ENCODE data around the gene SGCA.

- TF ChIP-seq, protein P1, sequence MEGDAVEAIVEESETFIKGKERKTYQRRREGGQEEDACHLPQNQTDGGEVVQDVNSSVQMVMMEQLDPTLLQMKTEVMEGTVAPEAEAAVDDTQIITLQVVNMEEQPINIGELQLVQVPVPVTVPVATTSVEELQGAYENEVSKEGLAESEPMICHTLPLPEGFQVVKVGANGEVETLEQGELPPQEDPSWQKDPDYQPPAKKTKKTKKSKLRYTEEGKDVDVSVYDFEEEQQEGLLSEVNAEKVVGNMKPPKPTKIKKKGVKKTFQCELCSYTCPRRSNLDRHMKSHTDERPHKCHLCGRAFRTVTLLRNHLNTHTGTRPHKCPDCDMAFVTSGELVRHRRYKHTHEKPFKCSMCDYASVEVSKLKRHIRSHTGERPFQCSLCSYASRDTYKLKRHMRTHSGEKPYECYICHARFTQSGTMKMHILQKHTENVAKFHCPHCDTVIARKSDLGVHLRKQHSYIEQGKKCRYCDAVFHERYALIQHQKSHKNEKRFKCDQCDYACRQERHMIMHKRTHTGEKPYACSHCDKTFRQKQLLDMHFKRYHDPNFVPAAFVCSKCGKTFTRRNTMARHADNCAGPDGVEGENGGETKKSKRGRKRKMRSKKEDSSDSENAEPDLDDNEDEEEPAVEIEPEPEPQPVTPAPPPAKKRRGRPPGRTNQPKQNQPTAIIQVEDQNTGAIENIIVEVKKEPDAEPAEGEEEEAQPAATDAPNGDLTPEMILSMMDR (tag by site-specific recombination; IDR thresholded peaks at IDR 0.05), result no peak; the same call in 1 of the 2 replicates
- TF ChIP-seq ZNF335 (tag by site-specific recombination; conservative IDR thresholded peaks at IDR 0.05), result no peak
- TF ChIP-seq ZNF561 (tag by site-specific recombination; IDR thresholded peaks at IDR 0.05; ENCODE audit: borderline replicate concordance), result peak; percentile 43; the same call in 1 of the 2 replicates
- TF ChIP-seq ZNF274 (IDR thresholded peaks at IDR 0.05; ENCODE audit: low read length), result no peak
- no peak for TF ChIP-seq ZNF274 (tag by site-specific recombination; IDR thresholded peaks at IDR 0.05; ENCODE audit: borderline replicate concordance)
- 0 out of 2 replicates have a peak, but pooled peaks have one; percentile 17 for TF ChIP-seq ZNF146 (tag by site-specific recombination; IDR thresholded peaks at IDR 0.05)
- TF ChIP-seq ZNF791 (tag by site-specific recombination; IDR thresholded peaks at IDR 0.05), result no peak
- TF ChIP-seq, protein P2, sequence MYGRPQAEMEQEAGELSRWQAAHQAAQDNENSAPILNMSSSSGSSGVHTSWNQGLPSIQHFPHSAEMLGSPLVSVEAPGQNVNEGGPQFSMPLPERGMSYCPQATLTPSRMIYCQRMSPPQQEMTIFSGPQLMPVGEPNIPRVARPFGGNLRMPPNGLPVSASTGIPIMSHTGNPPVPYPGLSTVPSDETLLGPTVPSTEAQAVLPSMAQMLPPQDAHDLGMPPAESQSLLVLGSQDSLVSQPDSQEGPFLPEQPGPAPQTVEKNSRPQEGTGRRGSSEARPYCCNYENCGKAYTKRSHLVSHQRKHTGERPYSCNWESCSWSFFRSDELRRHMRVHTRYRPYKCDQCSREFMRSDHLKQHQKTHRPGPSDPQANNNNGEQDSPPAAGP (tag by site-specific recombination; IDR thresholded peaks at IDR 0.05), result peak; percentile 80
- peak; percentile 69 for TF ChIP-seq ZNF24 (tag by site-specific recombination; IDR thresholded peaks at IDR 0.05)
- TF ChIP-seq ZNF324 (tag by site-specific recombination; IDR thresholded peaks at IDR 0.05), result peak; percentile 95
- TF ChIP-seq ZSCAN18 (tag by site-specific recombination; IDR thresholded peaks at IDR 0.05), result no peak
- TF ChIP-seq ZBTB8A (tag by site-specific recombination; IDR thresholded peaks at IDR 0.05), result no peak; the same call in none of the 2 replicates
- peak; percentile 51 for TF ChIP-seq ZNF600 (tag by site-specific recombination; IDR thresholded peaks at IDR 0.05)
- TF ChIP-seq, protein P3, sequence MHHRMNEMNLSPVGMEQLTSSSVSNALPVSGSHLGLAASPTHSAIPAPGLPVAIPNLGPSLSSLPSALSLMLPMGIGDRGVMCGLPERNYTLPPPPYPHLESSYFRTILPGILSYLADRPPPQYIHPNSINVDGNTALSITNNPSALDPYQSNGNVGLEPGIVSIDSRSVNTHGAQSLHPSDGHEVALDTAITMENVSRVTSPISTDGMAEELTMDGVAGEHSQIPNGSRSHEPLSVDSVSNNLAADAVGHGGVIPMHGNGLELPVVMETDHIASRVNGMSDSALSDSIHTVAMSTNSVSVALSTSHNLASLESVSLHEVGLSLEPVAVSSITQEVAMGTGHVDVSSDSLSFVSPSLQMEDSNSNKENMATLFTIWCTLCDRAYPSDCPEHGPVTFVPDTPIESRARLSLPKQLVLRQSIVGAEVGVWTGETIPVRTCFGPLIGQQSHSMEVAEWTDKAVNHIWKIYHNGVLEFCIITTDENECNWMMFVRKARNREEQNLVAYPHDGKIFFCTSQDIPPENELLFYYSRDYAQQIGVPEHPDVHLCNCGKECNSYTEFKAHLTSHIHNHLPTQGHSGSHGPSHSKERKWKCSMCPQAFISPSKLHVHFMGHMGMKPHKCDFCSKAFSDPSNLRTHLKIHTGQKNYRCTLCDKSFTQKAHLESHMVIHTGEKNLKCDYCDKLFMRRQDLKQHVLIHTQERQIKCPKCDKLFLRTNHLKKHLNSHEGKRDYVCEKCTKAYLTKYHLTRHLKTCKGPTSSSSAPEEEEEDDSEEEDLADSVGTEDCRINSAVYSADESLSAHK (tag by site-specific recombination; IDR thresholded peaks at IDR 0.05), result peak; percentile 45; the same call in 1 of the 2 replicates
Measured at GRCh38 chr17:50151937-50152547, 13.8 kb upstream of the SGCA start.
